NT2/D1 (cell line): ENCODE measurements around the gene NRXN3.

ENCODE experiments used
- SUZ12 ChIP-seq: IDR thresholded peaks from 2 replicates; pipeline ENCODE4 v1.6.1; 2011; ENCODE audit not compliant: insufficient read length, insufficient read depth; ENCODE audit errors: extremely low read depth
- YY1 ChIP-seq: IDR thresholded peaks from 2 replicates; pipeline ENCODE4 v1.6.1; 2011; ENCODE audit not compliant: insufficient read length, insufficient read depth

- TF ChIP-seq YY1 (no peak), SUZ12 (no peak)
Measured at GRCh38 chr14:79294499-79294898, 1124.3 kb downstream of the NRXN3 start.
